ES-I3 (cell line): ENCODE measurements around the gene RERE.

Experiments
- H3K36me3 ChIP-seq: 2 replicates; pipeline ENCODE4 v1.6.1; 2013; ENCODE audit warnings: mild to moderate bottlenecking, low read length, control low read depth, moderate library complexity; ENCODE audit not compliant: insufficient read depth
- H3K4me1 ChIP-seq: 2 replicates; pipeline ENCODE4 v1.6.1; 2013; ENCODE audit warnings: mild to moderate bottlenecking, control low read depth, low read length; ENCODE audit not compliant: insufficient read depth
- H3K9ac ChIP-seq: 2 replicates; pipeline ENCODE4 v1.6.1; 2013; ENCODE audit warnings: low read depth, mild to moderate bottlenecking, low read length, moderate library complexity
- H3K9me3 ChIP-seq: 2 replicates; pipeline ENCODE4 v1.6.1; 2013; ENCODE audit warnings: mild to moderate bottlenecking, low read length, moderate library complexity; ENCODE audit not compliant: control insufficient read depth, insufficient read depth

RERE gene

GRCh38 chr1:8817412-8818324 is at the start of gene RERE:
RERE (minus strand) TSS chr1:8817640.
- no peaks in the 10 kb centered on the region for H3K9me3 ChIP-seq
- H3K36me3 ChIP-seq: no peaks in the 10 kb centered on the region
- H3K4me1 ChIP-seq: peaks cover 29% of the 10 kb centered on the region
- H3K9ac ChIP-seq: peak within 1 kb of the TSS; percentile 94

DNA sequence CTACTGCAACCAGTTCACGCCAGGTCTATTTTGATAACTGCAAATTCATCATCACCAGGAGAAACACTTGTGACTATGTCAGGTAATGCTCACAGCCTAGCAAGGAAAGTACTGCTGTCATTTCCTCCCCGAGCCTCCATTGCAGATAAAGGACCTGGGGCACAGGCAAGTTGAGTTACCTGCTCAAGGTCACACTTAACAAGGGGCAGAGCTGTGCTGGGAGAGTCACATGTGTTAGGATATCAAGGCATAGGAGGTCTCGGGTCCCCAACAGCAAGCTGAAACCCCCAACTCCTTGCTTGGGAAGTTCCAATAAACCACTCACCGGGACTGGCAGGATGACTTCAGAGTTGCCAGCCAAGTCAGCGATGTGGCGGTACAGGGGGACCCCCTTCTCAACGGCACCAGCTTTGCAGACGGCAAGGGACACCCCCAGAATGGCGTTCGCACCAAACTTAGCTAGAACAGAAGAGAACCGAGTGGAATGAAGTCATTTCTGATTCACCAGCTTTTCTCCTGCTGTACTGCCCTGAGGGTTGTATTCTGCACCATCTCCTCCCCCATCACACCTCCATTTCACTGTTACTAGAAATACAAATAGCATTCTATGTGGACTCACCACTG is 49.5 kb upstream of the RERE start:
- Histone ChIP-seq H3K9me3 (no peaks in the 10 kb centered on the region), H3K36me3 (peaks cover 81% of the 10 kb centered on the region), H3K4me1 (peaks cover 7% of the 10 kb centered on the region; the same call in 1 of the 2 replicates), H3K9ac (no peak overlapping the region)

DNA sequence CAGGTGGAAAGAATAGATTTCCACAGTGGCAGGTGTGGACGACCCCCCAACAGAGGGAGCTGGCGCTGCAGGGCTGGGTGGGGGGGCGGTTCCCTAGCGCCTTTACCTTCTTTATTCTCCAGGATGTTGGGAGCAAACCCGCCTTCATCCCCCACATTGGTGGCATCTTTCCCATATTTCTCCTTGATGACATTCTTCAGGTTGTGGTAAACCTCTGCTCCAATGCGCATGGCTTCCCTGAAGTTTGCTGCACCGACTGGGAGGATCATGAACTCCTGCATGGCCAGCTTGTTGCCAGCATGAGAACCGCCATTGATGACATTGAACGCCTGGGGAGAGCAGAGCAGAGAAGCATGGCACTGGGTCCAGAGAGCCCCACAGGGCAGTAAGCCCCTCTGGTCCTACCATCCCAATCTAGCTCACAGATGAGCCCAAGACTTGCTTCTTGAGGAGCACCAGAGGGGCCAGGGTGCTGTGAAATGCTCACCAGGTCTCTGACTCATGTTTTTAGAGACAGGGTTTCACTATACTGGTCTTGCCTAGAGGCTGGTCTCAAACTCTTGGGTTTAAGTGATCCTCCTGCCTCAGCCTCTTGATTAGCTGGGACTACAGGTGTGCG is 48.8 kb upstream of the RERE start:
- Histone ChIP-seq H3K36me3 (peaks cover 84% of the 10 kb centered on the region), H3K9me3 (no peaks in the 10 kb centered on the region), H3K9ac (no peak overlapping the region), H3K4me1 (peaks cover 1% of the 10 kb centered on the region; the same call in 1 of the 2 replicates)

- Histone ChIP-seq H3K9ac (no peak overlapping the region), H3K9me3 (no peaks in the 10 kb centered on the region), H3K4me1 (no peaks in the 10 kb centered on the region), H3K36me3 (peaks cover 82% of the 10 kb centered on the region)
These were observed 47.4 kb upstream of the RERE start for GRCh38 chr1:8864713-8865344.

DNA sequence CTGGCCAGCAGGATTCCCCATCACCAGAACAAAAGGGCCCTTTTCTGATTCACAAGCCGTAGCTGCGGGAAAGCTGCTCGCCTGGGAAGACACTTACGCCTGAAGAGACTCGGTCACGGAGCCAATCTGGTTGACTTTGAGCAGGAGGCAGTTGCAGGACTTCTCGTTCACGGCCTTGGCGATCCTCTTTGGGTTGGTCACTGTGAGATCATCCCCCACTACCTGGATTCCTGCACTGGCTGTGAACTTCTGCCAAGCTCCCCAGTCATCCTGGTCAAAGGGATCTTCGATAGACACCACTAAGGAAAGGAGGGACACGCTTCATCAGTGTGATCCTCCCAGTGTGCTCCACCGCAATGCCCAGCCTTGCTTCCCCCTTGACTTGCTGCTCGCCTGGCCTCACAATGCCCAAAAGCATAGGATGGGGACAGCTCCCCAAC is 46.4 kb upstream of the RERE start:
- H3K36me3 ChIP-seq: peaks cover 79% of the 10 kb centered on the region
- H3K9ac ChIP-seq: no peak overlapping the region
- no peaks in the 10 kb centered on the region for H3K9me3 ChIP-seq
- 0 out of 2 replicates have a peak, but pooled peaks cover 4% of the 10 kb centered on the region for H3K4me1 ChIP-seq

GRCh38 chr1:8863138-8863537 is 45.7 kb upstream of the RERE start:
- no peaks in the 10 kb centered on the region for H3K9me3 ChIP-seq
- H3K36me3 ChIP-seq: peaks cover 81% of the 10 kb centered on the region
- peaks cover 11% of the 10 kb centered on the region; the same call in 1 of the 2 replicates for H3K4me1 ChIP-seq
- H3K9ac ChIP-seq: no peak overlapping the region

GRCh38 chr1:8862528-8862927 is 45.1 kb upstream of the RERE start:
- H3K9ac ChIP-seq: no peak overlapping the region
- H3K4me1 ChIP-seq: peaks cover 11% of the 10 kb centered on the region; the same call in 1 of the 2 replicates
- no peaks in the 10 kb centered on the region for H3K9me3 ChIP-seq
- H3K36me3 ChIP-seq: peaks cover 75% of the 10 kb centered on the region

GRCh38 chr1:8860738-8861516 is 43.5 kb upstream of the RERE start:
- peaks cover 67% of the 10 kb centered on the region for H3K36me3 ChIP-seq
- no peaks in the 10 kb centered on the region for H3K9me3 ChIP-seq
- H3K4me1 ChIP-seq: peaks cover 11% of the 10 kb centered on the region; the same call in 1 of the 2 replicates
- no peak overlapping the region for H3K9ac ChIP-seq

DNA sequence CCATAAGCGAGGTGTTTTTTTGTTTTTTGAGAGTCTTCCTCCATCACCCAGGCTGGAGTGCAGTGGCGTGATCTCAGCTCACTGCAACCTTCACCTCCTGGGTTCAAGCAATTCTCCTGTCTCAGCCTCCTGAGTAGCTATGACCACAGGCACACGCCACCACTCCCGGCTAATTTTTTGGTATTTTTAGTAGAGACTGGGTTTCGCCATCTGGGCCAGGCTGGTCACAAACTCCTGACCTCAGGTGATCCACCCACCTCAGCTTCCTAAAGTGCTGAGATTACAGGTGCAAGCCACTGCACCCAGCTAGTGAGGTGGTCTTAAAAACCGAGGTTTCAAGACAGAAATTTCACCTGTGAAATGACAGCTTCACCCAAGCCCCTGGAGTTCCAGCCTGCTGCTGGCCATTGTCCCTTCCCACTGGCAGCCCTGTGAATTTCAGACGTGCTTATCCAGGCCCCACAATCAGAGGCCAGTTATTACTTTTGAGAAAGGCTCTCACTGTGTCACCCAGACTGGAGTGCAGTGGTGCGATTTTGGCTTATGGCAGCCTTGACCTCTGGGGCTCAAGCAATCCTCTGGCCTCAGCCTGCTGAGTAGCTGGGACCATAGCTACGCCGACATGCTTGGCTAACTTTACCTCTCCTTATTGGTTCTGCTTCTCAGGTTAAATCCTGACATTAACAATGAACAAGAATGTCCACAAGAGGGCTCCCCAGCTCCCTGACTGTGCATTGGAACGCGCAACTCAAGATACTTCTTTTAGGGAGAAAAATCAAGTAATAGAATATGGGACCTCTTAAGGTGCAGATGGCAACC is 41.7 kb upstream of the RERE start:
- peaks cover 11% of the 10 kb centered on the region; the same call in 1 of the 2 replicates for H3K4me1 ChIP-seq
- H3K9me3 ChIP-seq: no peaks in the 10 kb centered on the region
- no peak overlapping the region for H3K9ac ChIP-seq
- H3K36me3 ChIP-seq: peaks cover 49% of the 10 kb centered on the region

- Histone ChIP-seq H3K36me3 (peaks cover 40% of the 10 kb centered on the region), H3K9me3 (no peaks in the 10 kb centered on the region), H3K9ac (no peak overlapping the region), H3K4me1 (peaks cover 11% of the 10 kb centered on the region; the same call in 1 of the 2 replicates)
These were observed 40.8 kb upstream of the RERE start for GRCh38 chr1:8858112-8858668.

GRCh38 chr1:8856689-8857412 is 39.4 kb upstream of the RERE start:
- Histone ChIP-seq H3K36me3 (peaks cover 27% of the 10 kb centered on the region), H3K4me1 (peaks cover 11% of the 10 kb centered on the region; the same call in 1 of the 2 replicates), H3K9ac (no peak overlapping the region), H3K9me3 (no peaks in the 10 kb centered on the region)

DNA sequence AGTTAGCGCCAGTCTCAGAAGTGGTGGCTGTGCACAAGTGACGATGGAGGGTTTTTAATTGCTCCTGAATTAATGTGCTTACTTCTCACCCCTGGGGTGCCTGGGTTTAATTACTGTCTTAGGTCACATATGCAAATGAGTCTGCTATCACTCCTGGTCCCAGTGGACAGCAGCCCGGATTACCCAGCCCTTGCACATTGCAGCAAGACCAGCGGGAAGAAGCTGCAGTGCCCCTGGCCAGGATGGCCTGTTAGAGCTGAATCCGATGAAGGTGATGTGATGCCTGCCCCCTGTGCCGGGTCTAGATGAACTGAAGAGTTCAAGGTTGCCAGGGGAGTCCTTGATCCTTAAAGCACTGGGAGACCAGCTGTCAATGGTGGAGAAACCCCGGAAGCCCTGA is 36.8 kb upstream of the RERE start:
- Histone ChIP-seq H3K4me1 (peaks cover 11% of the 10 kb centered on the region; the same call in 1 of the 2 replicates), H3K36me3 (peaks cover 9% of the 10 kb centered on the region; the same call in 1 of the 2 replicates), H3K9me3 (no peaks in the 10 kb centered on the region), H3K9ac (no peak overlapping the region)
